ENCODE data around the gene APBB3.

Gene APBB3

GRCh38 chr5:140550147-140551079 is 14.0 kb downstream of the APBB3 start:
- Histone ChIP-seq H3K9ac (peak overlapping the region in 6 of 11 experiments; percentile 24 to 90 (median 78); a peak in 8 of 22 replicates), H3K4me1 (peaks cover 48 to 99% (median 83%) of the 10 kb centered on the region in 10 experiments), H3K4me2 (peak overlapping the region in 8 of 11 experiments; percentile 86 to 98 (median 94); a peak in 16 of 22 replicates), H4K20me1 (peaks cover 0 to 78% (median 6%) of the 10 kb centered on the region in 11 experiments; a peak in 10 of 22 replicates), H3K27ac (peak overlapping the region in 10 of 11 experiments; percentile 51 to 92 (median 88); a peak in 19 of 22 replicates), H3K4me3 (peak overlapping the region in 3 of 10 experiments; percentile 5 to 84 (median 52); a peak in 5 of 20 replicates), H3K27me3 (no peaks in the 10 kb centered on the region), H3K9me3 (replicated peaks in 1 of 11) (no peaks in the 10 kb centered on the region), H3K36me3 (peaks cover 49 to 78% (median 66%) of the 10 kb centered on the region in 11 experiments)
- no peak for TF ChIP-seq Cebpa-rat (IDR thresholded peaks at IDR 0.05)

- Histone ChIP-seq H3K36me3 (peaks cover 53 to 77% (median 65%) of the 10 kb centered on the region in 11 experiments), H3K27me3 (no peaks in the 10 kb centered on the region), H3K4me2 (peak overlapping the region; percentile 86 to 98 (median 92)), H4K20me1 (peaks cover 0 to 69% (median 2%) of the 10 kb centered on the region in 11 experiments; a peak in 10 of 22 replicates), H3K27ac (peak overlapping the region; percentile 80 to 92 (median 88); a peak in 20 of 22 replicates), H3K4me1 (peaks cover 42 to 90% (median 74%) of the 10 kb centered on the region in 10 experiments), H3K4me3 (peak overlapping the region in 3 of 10 experiments; percentile 41 to 52 (median 45); a peak in 8 of 20 replicates), H3K9me3 (replicated peaks in 1 of 11) (no peaks in the 10 kb centered on the region), H3K9ac (peak overlapping the region in 9 of 11 experiments; percentile 8 to 90 (median 78); a peak in 15 of 22 replicates)
- no peak for TF ChIP-seq Cebpa-rat (IDR thresholded peaks at IDR 0.05)
Measured at GRCh38 chr5:140549237-140550144, 14.9 kb downstream of the APBB3 start.

GRCh38 chr5:140548791-140549190 is 15.6 kb downstream of the APBB3 start:
- H3K27me3 ChIP-seq, result no peaks in the 10 kb centered on the region
- H3K36me3 ChIP-seq, result peaks cover 54 to 77% (median 68%) of the 10 kb centered on the region in 11 experiments
- H3K4me2 ChIP-seq, result peak overlapping the region; percentile 86 to 98 (median 92)
- H4K20me1 ChIP-seq, result peaks cover 0 to 62% (median 0%) of the 10 kb centered on the region in 11 experiments; a peak in 10 of 22 replicates
- peak overlapping the region in 7 of 10 experiments; percentile 45 to 65 (median 53); a peak in 13 of 20 replicates for H3K4me3 ChIP-seq
- H3K9me3 ChIP-seq (replicated peaks in 1 of 11), result no peaks in the 10 kb centered on the region
- H3K4me1 ChIP-seq, result peaks cover 42 to 83% (median 67%) of the 10 kb centered on the region in 10 experiments
- H3K9ac ChIP-seq, result peak overlapping the region; percentile 76 to 90 (median 80)
- peak overlapping the region; percentile 80 to 92 (median 88) for H3K27ac ChIP-seq
- no peak for TF ChIP-seq Cebpa-rat (IDR thresholded peaks at IDR 0.05)

GRCh38 chr5:140548300-140548688 is 16.1 kb downstream of the APBB3 start:
- peaks cover 42 to 78% (median 62%) of the 10 kb centered on the region in 10 experiments for H3K4me1 ChIP-seq
- peak overlapping the region; percentile 76 to 90 (median 80) for H3K9ac ChIP-seq
- peak overlapping the region; percentile 45 to 65 (median 54) for H3K4me3 ChIP-seq
- H3K27me3 ChIP-seq, result no peaks in the 10 kb centered on the region
- H3K36me3 ChIP-seq, result peaks cover 55 to 77% (median 68%) of the 10 kb centered on the region in 11 experiments
- H4K20me1 ChIP-seq, result peaks cover 0 to 57% (median 0%) of the 10 kb centered on the region in 11 experiments; a peak in 10 of 22 replicates
- TF ChIP-seq Cebpa-rat (IDR thresholded peaks at IDR 0.05), result no peak
- peak overlapping the region; percentile 80 to 92 (median 88) for H3K27ac ChIP-seq
- peak overlapping the region; percentile 86 to 98 (median 92) for H3K4me2 ChIP-seq
- H3K9me3 ChIP-seq (replicated peaks in 1 of 11), result no peaks in the 10 kb centered on the region

GRCh38 chr5:140547508-140548299 is 16.7 kb downstream of the APBB3 start, which contains the start of gene EIF4EBP3:
Gene EIF4EBP3, plus strand, starts transcription at chr5:140547662. Its CDS starts 76 bp downstream, at chr5:140547738.
- peak in 1 of 11 experiments; percentile 14; a peak in 1 of 22 replicates for TF ChIP-seq Cebpa-rat (IDR thresholded peaks at IDR 0.05)
- Histone ChIP-seq H3K36me3 (peaks cover 54 to 77% (median 68%) of the 10 kb centered on the region in 11 experiments), H3K27me3 (no peaks in the 10 kb centered on the region), H3K27ac (peak within 1 kb of the TSS; percentile 80 to 92 (median 88)), H3K9me3 (replicated peaks in 1 of 11) (no peaks in the 10 kb centered on the region), H3K9ac (peak within 1 kb of the TSS; percentile 76 to 90 (median 80)), H4K20me1 (peaks cover 0 to 51% (median 0%) of the 10 kb centered on the region in 11 experiments; a peak in 8 of 22 replicates), H3K4me1 (peaks cover 42 to 72% (median 57%) of the 10 kb centered on the region in 10 experiments), H3K4me3 (peak within 1 kb of the TSS; percentile 45 to 65 (median 54)), H3K4me2 (peak within 1 kb of the TSS; percentile 86 to 98 (median 92))

GRCh38 chr5:140546851-140547507 is 17.4 kb downstream of the APBB3 start:
- peak overlapping the region; percentile 29 to 65 (median 54); a peak in 13 of 20 replicates for H3K4me3 ChIP-seq
- H3K36me3 ChIP-seq, result peaks cover 56 to 78% (median 70%) of the 10 kb centered on the region in 11 experiments
- peak overlapping the region; percentile 76 to 90 (median 80); a peak in 21 of 22 replicates for H3K9ac ChIP-seq
- peak overlapping the region; percentile 31 to 92 (median 88); a peak in 21 of 22 replicates for H3K27ac ChIP-seq
- H3K4me1 ChIP-seq, result peaks cover 42 to 65% (median 55%) of the 10 kb centered on the region in 10 experiments
- H3K4me2 ChIP-seq, result peak overlapping the region; percentile 86 to 98 (median 92)
- TF ChIP-seq Cebpa-rat (IDR thresholded peaks at IDR 0.05), result no peak
- peaks cover 0 to 43% (median 0%) of the 10 kb centered on the region in 11 experiments; a peak in 7 of 22 replicates for H4K20me1 ChIP-seq
- H3K27me3 ChIP-seq, result no peaks in the 10 kb centered on the region
- no peaks in the 10 kb centered on the region for H3K9me3 ChIP-seq (replicated peaks in 1 of 11)

- peaks cover 56 to 78% (median 70%) of the 10 kb centered on the region in 11 experiments for H3K36me3 ChIP-seq
- no peaks in the 10 kb centered on the region for H3K27me3 ChIP-seq
- peaks cover 0 to 30% (median 0%) of the 10 kb centered on the region in 11 experiments; a peak in 7 of 22 replicates for H4K20me1 ChIP-seq
- no peak overlapping the region for H3K4me3 ChIP-seq
- H3K9ac ChIP-seq, result 0 out of 22 replicates have a peak overlapping the region, but pooled peaks of 1 of the 11 experiments have one; percentile 3
- H3K4me2 ChIP-seq, result peak overlapping the region in 2 of 11 experiments; percentile 97; a peak in 1 of 22 replicates
- peaks cover 39 to 51% (median 42%) of the 10 kb centered on the region in 10 experiments for H3K4me1 ChIP-seq
- no peak overlapping the region for H3K27ac ChIP-seq
- TF ChIP-seq Cebpa-rat (IDR thresholded peaks at IDR 0.05), result no peak
- no peaks in the 10 kb centered on the region for H3K9me3 ChIP-seq (replicated peaks in 1 of 11)
Measured at GRCh38 chr5:140545606-140546005, 18.8 kb downstream of the APBB3 start.
